CD4-positive, CD25-positive, alpha-beta regulatory T cell (primary cell): ENCODE data around the gene RPL35. TPM values are rescaled to one million over a fixed set of nuclear protein-coding genes. Genes with fewer than 3 reads are reported as not detected.
"Not testable (repeated sequence)": the region's sequence is repeated elsewhere in the genome, so short reads cannot be mapped to it uniquely, and the experiment has no call there.

ENCODE experiments used
- ATAC-seq, 2 donors: fragments of 150-1000 bp; cut with Tn5 transposase; one replicate each; pipeline ENCODE4 v1.10.0; 2021; ENCODE audit warnings: low read depth in 2 of 2, moderate number of reproducible peaks in 2 of 2, moderate library complexity in 1 of 2
- DNase-seq, 3 donors: peaks; one replicate each; pipeline versions ENCODE4 v3.0.0 to v3.0.0-alpha.2; 2012 to 2022; ENCODE audit warnings: mixed read lengths in 1 of 3
- H3K27ac ChIP-seq: one replicate; pipeline ENCODE4 v1.7.0; 2013; ENCODE audit warnings: mild to moderate bottlenecking, low read length; ENCODE audit not compliant: insufficient read depth, poor library complexity, severe bottlenecking
- H3K27me3 ChIP-seq: one replicate; pipeline ENCODE4 v1.7.0; 2013; ENCODE audit warnings: low read length; ENCODE audit not compliant: control insufficient read depth, insufficient read depth
- H3K36me3 ChIP-seq: one replicate; pipeline ENCODE4 v1.7.0; 2013; ENCODE audit warnings: mild to moderate bottlenecking, low read length, moderate library complexity; ENCODE audit not compliant: control insufficient read depth, insufficient read depth
- H3K4me1 ChIP-seq: 2 replicates; pipeline ENCODE4 v1.7.0; 2013; ENCODE audit warnings: mild to moderate bottlenecking, low read length; ENCODE audit not compliant: insufficient read depth, control insufficient read depth, poor library complexity, severe bottlenecking
- H3K4me3 ChIP-seq: one replicate; pipeline ENCODE4 v1.7.0; 2013; ENCODE audit warnings: low read depth, mild to moderate bottlenecking, low read length, moderate library complexity
- H3K9me3 ChIP-seq, 2 experiments: 1 replicate in 1 of 2; 2 replicates in 1 of 2; pipeline ENCODE4 v1.7.0; 2013; ENCODE audit warnings: low read length in 2 of 2, mild to moderate bottlenecking in 1 of 2, moderate library complexity in 1 of 2; ENCODE audit not compliant: control insufficient read depth in 2 of 2
- H3K27ac Mint-ChIP-seq, 3 donors: one replicate each; pipeline ENCODE4 v1.8.0; 2020 to 2022; ENCODE audit warnings: mild to moderate bottlenecking in 3 of 3, mixed read lengths in 3 of 3, moderate library complexity in 2 of 3
- H3K27me3 Mint-ChIP-seq: one replicate; pipeline ENCODE4 v1.8.0; 2022; ENCODE audit warnings: mild to moderate bottlenecking, mixed read lengths
- H3K36me3 Mint-ChIP-seq: one replicate; pipeline ENCODE4 v1.8.0; 2020; ENCODE audit warnings: mixed read lengths
- H3K4me1 Mint-ChIP-seq, 4 donors: one replicate each; pipeline ENCODE4 v1.8.0; 2020 to 2022; ENCODE audit warnings: mixed read lengths in 4 of 4, mild to moderate bottlenecking in 1 of 4
- H3K4me3 Mint-ChIP-seq, 4 donors: one replicate each; pipeline ENCODE4 v1.8.0; 2020 to 2022; ENCODE audit warnings: mild to moderate bottlenecking in 4 of 4, mixed read lengths in 4 of 4, moderate library complexity in 3 of 4
- H3K9me3 Mint-ChIP-seq, 7 donors: one replicate each; pipeline ENCODE4 v1.8.0; 2020 to 2022; ENCODE audit warnings: mixed read lengths in 7 of 7, mild to moderate bottlenecking in 3 of 7, moderate library complexity in 2 of 7
- polyA plus RNA-seq, 4 donors: library from polyadenylated mRNA; unstranded; fragments of 300-500 nt; fragmentation: Illumina TruSeq; gene quantifications; one replicate each; pipeline ENCODE4 v1.2.3, GENCODE V29; 2021
- total RNA-seq: library from RNA; stranded (reverse); gene quantifications from one replicate; pipeline ENCODE4 v1.2.3, GENCODE V29; 2022

RPL35 gene
- total and polyA plus RNA-seq, 5 donors from 2014 or later, result 1,242 to 2,085 (median 1,792) TPM

DNA sequence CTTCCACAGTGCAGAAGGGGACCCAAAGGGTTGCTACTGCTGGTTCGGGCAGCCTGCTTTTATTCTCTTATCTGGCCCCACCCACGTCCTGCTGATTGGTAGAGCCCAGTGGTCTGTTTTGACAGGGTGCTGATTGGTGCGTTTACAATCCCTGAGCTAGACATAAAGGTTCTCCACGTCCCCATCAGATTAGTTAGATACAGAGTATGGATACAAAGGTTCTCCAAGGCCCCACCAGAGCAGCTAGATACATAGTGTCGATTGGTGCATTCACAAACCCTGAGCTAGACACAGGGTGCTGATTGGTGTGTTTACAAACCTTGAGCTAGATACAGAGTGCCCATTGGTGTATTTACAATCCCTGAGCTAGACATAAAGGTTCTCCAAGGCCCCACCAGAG, 23.6 kb downstream of the RPL35 start:
- H3K4me1 Mint-ChIP-seq, ATAC-seq, H3K36me3 ChIP-seq, H3K9me3 ChIP-seq, H3K4me1 ChIP-seq, H3K27ac ChIP-seq, DNase-seq, H3K4me3 ChIP-seq, H3K9me3 Mint-ChIP-seq, H3K27ac Mint-ChIP-seq, H3K36me3 Mint-ChIP-seq, H3K27me3 ChIP-seq: not testable (repeated sequence)
- Mint-ChIP-seq H3K4me3 (peak overlapping the region in 1 of 4 donors; percentile 42), H3K27me3 (peaks cover 30% of the 10 kb centered on the region)

DNA sequence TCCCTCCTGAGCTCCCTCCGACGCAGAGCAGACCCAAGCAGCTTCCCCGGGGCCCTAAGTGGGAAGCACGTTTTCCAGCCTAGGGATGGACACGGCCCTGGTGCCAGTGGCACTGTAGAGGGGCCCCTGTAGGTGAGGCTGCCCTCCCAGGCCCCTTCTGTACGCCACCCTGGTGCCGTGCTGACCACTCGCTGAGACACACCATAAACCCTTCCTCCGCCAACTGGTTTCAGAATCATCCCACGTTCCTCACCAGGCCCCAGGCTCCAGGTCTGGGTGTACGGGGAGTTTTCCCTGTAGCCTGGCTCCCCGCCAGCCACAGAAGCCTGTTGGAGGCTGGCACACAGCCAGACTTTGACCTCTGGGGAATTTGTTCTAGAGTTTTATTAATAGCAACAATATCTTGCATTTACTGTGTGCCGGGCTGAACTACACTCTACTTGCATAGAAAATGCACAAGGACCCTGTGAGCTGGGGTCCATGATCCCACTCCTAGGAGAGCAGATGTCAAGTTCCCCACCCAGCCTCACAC, 26.7 kb downstream of the RPL35 start:
- H3K4me1 Mint-ChIP-seq, result no peaks in the 10 kb centered on the region
- no peak for ATAC-seq

DNA sequence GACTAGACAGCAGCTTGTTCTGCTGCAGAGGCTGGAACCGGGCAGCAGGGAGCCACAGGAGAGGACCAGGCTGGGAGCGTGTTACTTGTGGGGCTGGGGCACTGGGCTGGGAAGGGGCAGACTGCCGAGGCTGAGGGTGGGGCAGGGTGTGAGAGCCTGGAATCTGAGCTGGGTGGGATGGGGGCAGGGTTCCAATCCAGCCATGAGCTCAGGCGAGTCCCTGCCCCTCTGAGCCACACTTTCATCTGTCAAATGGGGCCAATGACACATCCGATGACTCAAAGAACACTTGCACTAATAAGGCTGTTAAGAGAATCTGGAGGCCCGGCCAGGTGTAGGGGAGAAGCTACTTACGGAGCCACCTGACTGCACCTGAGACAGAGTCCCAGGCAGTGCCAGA, 27.2 kb downstream of the RPL35 start:
- Histone ChIP-seq H3K4me3 (no peak overlapping the region), H3K36me3 (no peaks in the 10 kb centered on the region), H3K4me1 (no peaks in the 10 kb centered on the region), H3K9me3 (no peaks in the 10 kb centered on the region), H3K27me3 (no peaks in the 10 kb centered on the region), H3K27ac (no peak overlapping the region)
- H3K9me3 Mint-ChIP-seq, result peaks cover 0 to 2% (median 0%) of the 10 kb centered on the region in 7 donors
- H3K27me3 Mint-ChIP-seq, result peaks cover 22% of the 10 kb centered on the region
- no peak overlapping the region for H3K4me3 Mint-ChIP-seq
- H3K27ac Mint-ChIP-seq, result no peak overlapping the region
- H3K4me1 Mint-ChIP-seq, result no peaks in the 10 kb centered on the region
- no peaks in the 10 kb centered on the region for H3K36me3 Mint-ChIP-seq
- no peak for ATAC-seq
- no peak for DNase-seq

More for the DNA sequence above, 26.7 kb downstream of the RPL35 start:
- no peaks in the 10 kb centered on the region for H3K4me1 ChIP-seq
- peaks cover 26% of the 10 kb centered on the region for H3K27me3 Mint-ChIP-seq
- H3K9me3 Mint-ChIP-seq, result peaks cover 0 to 2% (median 0%) of the 10 kb centered on the region in 7 donors
- no peaks in the 10 kb centered on the region for H3K9me3 ChIP-seq
- no peak for DNase-seq
- H3K36me3 ChIP-seq, result no peaks in the 10 kb centered on the region
- no peak overlapping the region for H3K27ac ChIP-seq
- no peaks in the 10 kb centered on the region for H3K36me3 Mint-ChIP-seq
- H3K27me3 ChIP-seq, result no peaks in the 10 kb centered on the region
- H3K4me3 Mint-ChIP-seq, result no peak overlapping the region
- H3K27ac Mint-ChIP-seq, result peak overlapping the region in 1 of 3 donors; percentile 35
- H3K4me3 ChIP-seq, result no peak overlapping the region

DNA sequence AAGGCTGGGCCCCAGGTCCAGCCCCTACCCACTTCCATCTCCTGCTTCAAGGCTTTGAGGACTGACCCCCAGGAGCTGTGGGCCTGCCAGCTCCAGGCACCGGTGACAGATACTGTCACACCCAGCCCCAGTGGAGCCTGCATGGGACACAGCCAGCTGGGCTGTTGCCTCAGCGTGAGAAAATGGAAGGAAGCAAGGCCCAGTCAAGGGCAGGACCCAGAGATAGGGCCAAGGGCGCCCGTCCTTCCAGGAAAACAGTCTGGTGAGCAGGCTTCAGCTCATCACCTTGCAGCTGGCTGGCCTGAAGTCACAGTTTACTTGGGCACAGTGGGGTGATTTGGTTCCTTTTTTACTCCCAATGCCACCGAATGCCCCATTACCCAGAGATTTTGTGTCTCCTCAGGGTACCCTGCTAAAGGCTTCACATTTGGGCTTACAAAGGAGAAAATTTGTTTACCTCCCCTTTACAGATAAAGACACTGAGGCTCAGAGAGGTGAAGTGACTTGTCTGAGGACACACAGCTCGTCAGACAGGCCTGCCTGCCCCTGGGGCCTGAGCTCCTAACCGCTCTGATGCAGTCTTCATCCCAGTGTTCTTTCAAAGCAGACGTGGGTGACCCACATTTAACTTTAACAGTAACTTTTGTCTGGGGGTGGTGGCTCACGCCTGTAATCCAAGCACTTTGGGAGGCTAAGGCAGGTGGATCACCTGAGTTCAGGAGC, 30.0 kb downstream of the RPL35 start:
- Mint-ChIP-seq H3K4me1 (no peaks in the 10 kb centered on the region), H3K36me3 (no peaks in the 10 kb centered on the region), H3K27me3 (peaks cover 9% of the 10 kb centered on the region), H3K4me3 (no peak overlapping the region), H3K9me3 (peaks cover 0 to 2% (median 0%) of the 10 kb centered on the region in 7 donors), H3K27ac (no peak overlapping the region)
- no peaks in the 10 kb centered on the region for H3K4me1 ChIP-seq
- H3K27me3 ChIP-seq, result no peaks in the 10 kb centered on the region
- no peak overlapping the region for H3K27ac ChIP-seq
- H3K9me3 ChIP-seq, result no peaks in the 10 kb centered on the region
- DNase-seq, result no peak
- H3K36me3 ChIP-seq, result no peaks in the 10 kb centered on the region
- H3K4me3 ChIP-seq, result no peak overlapping the region
- no peak for ATAC-seq

DNA sequence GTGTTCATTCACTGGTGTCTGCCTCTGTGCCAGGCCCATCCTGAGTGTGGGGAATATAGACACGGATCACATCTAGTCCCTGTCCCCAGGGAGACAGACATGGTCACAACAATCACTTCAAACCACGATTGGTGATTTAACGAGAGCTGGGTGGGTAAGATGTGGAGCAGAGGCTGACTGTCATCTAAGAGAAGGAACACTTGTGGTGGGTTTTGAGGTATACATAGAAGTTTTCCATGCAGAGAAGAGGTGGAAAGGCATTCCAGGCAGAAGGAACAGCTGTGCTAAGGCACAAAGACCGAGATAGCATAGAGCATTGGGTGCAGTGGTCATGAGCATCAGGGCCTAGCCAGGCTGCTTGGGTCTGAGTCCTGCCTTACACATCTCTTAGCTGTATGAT, 31.2 kb downstream of the RPL35 start:
- Mint-ChIP-seq H3K27me3 (no peaks in the 10 kb centered on the region), H3K4me3 (no peak overlapping the region), H3K36me3 (no peaks in the 10 kb centered on the region), H3K4me1 (no peaks in the 10 kb centered on the region), H3K9me3 (peaks cover 0 to 3% (median 0%) of the 10 kb centered on the region in 7 donors), H3K27ac (peak overlapping the region in 1 of 3 donors; percentile 54)
- H3K4me1 ChIP-seq, result no peaks in the 10 kb centered on the region
- no peaks in the 10 kb centered on the region for H3K27me3 ChIP-seq
- DNase-seq (no peak), ATAC-seq (no peak)
- H3K27ac ChIP-seq, result no peak overlapping the region
- H3K36me3 ChIP-seq, result no peaks in the 10 kb centered on the region
- no peaks in the 10 kb centered on the region for H3K9me3 ChIP-seq
- no peak overlapping the region for H3K4me3 ChIP-seq

DNA sequence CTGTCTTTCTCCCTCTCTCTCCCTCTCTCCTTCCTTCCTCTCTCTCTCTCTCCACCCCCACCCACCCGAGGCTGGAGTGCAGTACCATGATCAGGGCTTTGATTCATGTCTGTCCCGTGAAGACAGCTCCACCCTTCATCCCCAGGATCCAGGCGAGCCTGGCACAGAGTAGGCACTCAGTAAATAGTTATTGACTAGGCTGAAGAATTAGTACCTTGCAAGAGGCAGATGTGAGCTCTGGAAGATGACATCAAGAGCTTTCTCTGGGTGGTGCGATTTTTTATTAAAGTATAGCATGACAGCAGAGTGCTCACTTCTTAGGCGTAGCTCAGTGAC, 32.5 kb downstream of the RPL35 start:
- Mint-ChIP-seq H3K4me1 (no peaks in the 10 kb centered on the region), H3K27ac (no peak overlapping the region), H3K4me3 (no peak overlapping the region), H3K36me3 (no peaks in the 10 kb centered on the region), H3K9me3 (peaks cover 0 to 3% (median 0%) of the 10 kb centered on the region in 7 donors), H3K27me3 (peaks cover 8% of the 10 kb centered on the region)
- ATAC-seq, result no peak
- Histone ChIP-seq H3K27ac (no peak overlapping the region), H3K4me1 (no peaks in the 10 kb centered on the region), H3K36me3 (no peaks in the 10 kb centered on the region), H3K9me3 (no peaks in the 10 kb centered on the region), H3K4me3 (no peak overlapping the region), H3K27me3 (no peaks in the 10 kb centered on the region)
- DNase-seq, result no peak

DNA sequence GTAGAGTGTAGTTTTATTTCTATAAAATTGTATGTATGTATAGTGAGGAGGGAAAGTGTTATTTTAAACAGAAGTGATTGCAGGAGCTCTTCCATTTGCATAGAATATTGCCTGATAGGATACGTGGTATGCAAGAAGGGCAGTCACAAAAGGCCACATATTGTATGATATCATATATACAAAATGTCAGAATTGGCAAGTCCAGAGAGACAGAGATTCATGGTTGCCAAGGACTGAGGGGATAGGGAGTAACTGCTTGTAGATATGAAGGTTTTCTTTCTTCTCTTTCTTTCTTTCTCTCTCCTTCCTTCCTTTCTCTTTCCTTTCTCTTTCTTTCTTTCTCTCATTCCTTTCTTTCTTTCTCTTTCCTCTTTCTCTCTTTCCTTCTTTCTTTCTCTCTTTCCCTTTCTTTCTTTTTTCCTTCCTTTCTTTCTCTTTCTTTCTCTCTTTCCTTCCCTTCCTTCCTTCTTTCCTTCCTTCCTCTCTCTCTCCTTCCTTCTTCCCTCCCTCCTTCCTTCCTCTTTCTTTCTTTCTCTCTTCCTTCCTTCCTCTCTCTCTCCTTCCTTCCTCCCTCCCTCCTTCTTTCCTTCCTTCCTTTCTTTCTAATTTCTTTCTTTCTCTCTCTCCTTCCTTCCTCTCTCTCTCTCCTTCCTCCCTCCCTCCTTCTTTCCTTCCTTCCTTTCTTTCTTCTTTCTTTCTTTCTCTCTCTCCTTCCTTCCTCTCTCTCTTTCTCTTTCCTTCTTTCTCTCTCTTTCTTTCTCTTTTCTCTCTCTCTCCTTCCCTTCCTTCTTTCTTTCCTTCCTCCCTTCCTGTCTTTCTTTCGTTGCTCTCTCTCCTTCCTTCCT, 33.0 kb downstream of the RPL35 start:
- no peak overlapping the region for H3K4me3 Mint-ChIP-seq
- Histone ChIP-seq H3K4me1 (no peaks in the 10 kb centered on the region), H3K27me3 (no peaks in the 10 kb centered on the region), H3K36me3 (no peaks in the 10 kb centered on the region), H3K27ac (no peak overlapping the region), H3K4me3 (no peak overlapping the region), H3K9me3 (no peaks in the 10 kb centered on the region)
- H3K36me3 Mint-ChIP-seq, result no peaks in the 10 kb centered on the region
- peaks cover 11% of the 10 kb centered on the region for H3K27me3 Mint-ChIP-seq
- H3K4me1 Mint-ChIP-seq, result no peaks in the 10 kb centered on the region
- DNase-seq, result no peak
- H3K27ac Mint-ChIP-seq, result no peak overlapping the region
- no peak for ATAC-seq
- H3K9me3 Mint-ChIP-seq, result peaks cover 0 to 3% (median 0%) of the 10 kb centered on the region in 7 donors
